Fibroblast of lung (primary cell): Measurements from ENCODE around the gene RHOT2.

Source experiments
- EZH2 ChIP-seq: IDR thresholded peaks from 2 replicates; pipeline ENCODE4 v1.5.1; 2012; ENCODE audit warnings: low read length, control low read depth, mild to moderate bottlenecking; ENCODE audit errors: missing control alignments
- TF ChIP-seq, protein P1 (sequence below), 2 donors: IDR thresholded peaks in 1 of 2; conservative IDR thresholded peaks in 1 of 2; 1 replicate in 1 of 2; 2 replicates in 1 of 2; pipeline ENCODE4 v1.5.1; 2011 to 2012; ENCODE audit warnings: low read length in 2 of 2, control low read depth in 1 of 2, inconsistent platforms in 1 of 2, low read depth in 1 of 2, mild to moderate bottlenecking in 1 of 2

DNA sequence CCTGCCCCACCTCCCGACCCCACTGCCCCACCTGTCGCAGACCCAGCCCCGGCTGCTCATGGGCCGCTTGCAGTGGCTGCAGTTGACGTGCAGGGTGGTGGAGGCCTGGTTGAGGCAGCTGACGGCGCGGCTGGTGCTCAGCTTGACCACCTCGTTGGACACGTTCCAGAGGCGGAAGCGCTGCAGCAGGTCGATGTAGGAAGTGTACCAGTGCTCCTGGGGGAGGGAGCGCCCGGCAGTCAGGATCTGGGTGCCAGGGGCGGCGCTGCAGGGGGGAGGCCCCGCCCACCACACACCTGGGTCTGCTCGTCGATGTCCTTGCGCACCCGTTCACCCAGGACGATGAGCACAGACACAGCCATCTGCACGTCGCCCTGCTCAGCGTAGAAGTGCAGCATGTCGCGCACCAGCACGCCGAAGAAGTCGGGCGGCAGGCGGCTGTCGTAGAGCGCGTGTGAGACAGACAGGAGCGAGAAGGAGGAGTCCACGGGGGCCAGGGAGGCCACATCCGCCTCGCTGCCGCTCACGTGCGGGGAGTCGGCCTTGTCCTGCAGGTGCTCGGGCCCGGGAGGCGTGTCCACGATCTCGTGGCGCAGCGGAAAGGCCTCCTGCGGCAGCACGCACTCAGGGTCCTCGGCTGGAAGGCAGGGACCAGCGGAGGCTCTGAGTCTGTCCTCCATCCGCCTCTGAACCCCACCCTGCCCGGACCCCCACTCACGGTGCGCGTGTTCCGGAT, 17.2 kb downstream of the RHOT2 start:
- TF ChIP-seq, protein P1, sequence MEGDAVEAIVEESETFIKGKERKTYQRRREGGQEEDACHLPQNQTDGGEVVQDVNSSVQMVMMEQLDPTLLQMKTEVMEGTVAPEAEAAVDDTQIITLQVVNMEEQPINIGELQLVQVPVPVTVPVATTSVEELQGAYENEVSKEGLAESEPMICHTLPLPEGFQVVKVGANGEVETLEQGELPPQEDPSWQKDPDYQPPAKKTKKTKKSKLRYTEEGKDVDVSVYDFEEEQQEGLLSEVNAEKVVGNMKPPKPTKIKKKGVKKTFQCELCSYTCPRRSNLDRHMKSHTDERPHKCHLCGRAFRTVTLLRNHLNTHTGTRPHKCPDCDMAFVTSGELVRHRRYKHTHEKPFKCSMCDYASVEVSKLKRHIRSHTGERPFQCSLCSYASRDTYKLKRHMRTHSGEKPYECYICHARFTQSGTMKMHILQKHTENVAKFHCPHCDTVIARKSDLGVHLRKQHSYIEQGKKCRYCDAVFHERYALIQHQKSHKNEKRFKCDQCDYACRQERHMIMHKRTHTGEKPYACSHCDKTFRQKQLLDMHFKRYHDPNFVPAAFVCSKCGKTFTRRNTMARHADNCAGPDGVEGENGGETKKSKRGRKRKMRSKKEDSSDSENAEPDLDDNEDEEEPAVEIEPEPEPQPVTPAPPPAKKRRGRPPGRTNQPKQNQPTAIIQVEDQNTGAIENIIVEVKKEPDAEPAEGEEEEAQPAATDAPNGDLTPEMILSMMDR (conservative IDR thresholded peaks at IDR 0.05 in 1 of 2, IDR thresholded peaks at IDR 0.05 in 1 of 2; ENCODE audit: low read depth in 1 of 2, low read length in 2 of 2), result no peak
- no peak for TF ChIP-seq EZH2
